PC-3 (cell line): ENCODE results near the gene CYP4V2. TPM values are rescaled to one million over a fixed set of nuclear protein-coding genes. Genes with fewer than 3 reads are reported as not detected.

Experiments
- ATAC-seq: fragments of 200-7000 bp; cut with Tn5 transposase; 2 replicates; pipeline ENCODE4 v1.9.1; 2020; ENCODE audit warnings: mild to moderate bottlenecking, moderate library complexity
- BruUV-seq: library from RNA; stranded (reverse); fragments of 400-500 nt; replicated peaks from 2 replicates; lab custom pipeline; 2021; lab: Mats Ljungman, UMichigan
- CTCF ChIA-PET: fragments of 300-600 bp; sonication (Branson Sonifier 250); formaldehyde crosslinking; loops from one replicate; lab custom pipeline; 2022; ENCODE audit warnings: antibody characterized with exemption; lab: Charles Lee
- POLR2A ChIA-PET: fragments of 300-600 bp; sonication (Branson Sonifier 250); formaldehyde crosslinking; loops from one replicate; lab custom pipeline; 2022; ENCODE audit warnings: antibody characterized with exemption; ENCODE audit not compliant: unreplicated experiment; lab: Charles Lee
- DNase-seq: peaks from one replicate; pipeline ENCODE4 v3.0.0-alpha.2; 2015
- H2AFZ ChIP-seq: fragments of 300-600 bp; sonication (generic); 2 replicates; pipeline ENCODE4 v1.6.0; 2016; ENCODE audit warnings: antibody characterized with exemption, low read length
- H3F3A ChIP-seq: fragments of 300-600 bp; sonication (generic); one replicate; pipeline ENCODE4 v1.6.0; 2017; ENCODE audit warnings: antibody characterized with exemption, low read length, control low read depth, mild to moderate bottlenecking; ENCODE audit not compliant: unreplicated experiment
- H3K27ac ChIP-seq: fragments of 300-600 bp; sonication (generic); 2 replicates; pipeline ENCODE4 v1.5.1; 2016; ENCODE audit warnings: mild to moderate bottlenecking, low read length
- H3K27me3 ChIP-seq: fragments of 300-600 bp; sonication (generic); 2 replicates; pipeline ENCODE4 v1.6.1; 2016; ENCODE audit warnings: low read length, mixed read lengths
- H3K36me3 ChIP-seq: fragments of 300-600 bp; sonication (generic); 2 replicates; pipeline ENCODE4 v1.6.1; 2016; ENCODE audit warnings: low read depth, mixed run types, low read length, mixed read lengths
- H3K4me1 ChIP-seq: fragments of 300-600 bp; sonication (generic); 2 replicates; pipeline ENCODE4 v1.5.1; 2016; ENCODE audit warnings: low read length; ENCODE audit not compliant: insufficient read depth
- H3K4me2 ChIP-seq: fragments of 300-600 bp; sonication (generic); 2 replicates; pipeline ENCODE4 v1.6.0; 2016; ENCODE audit warnings: low read length
- H3K4me3 ChIP-seq: fragments of 300-600 bp; sonication (generic); 2 replicates; pipeline ENCODE4 v1.5.1; 2016; ENCODE audit warnings: mild to moderate bottlenecking, low read length, mixed read lengths
- H3K79me2 ChIP-seq: fragments of 300-600 bp; sonication (generic); 2 replicates; pipeline ENCODE4 v1.6.1; 2017; ENCODE audit warnings: low read length, mixed read lengths
- H3K9ac ChIP-seq: fragments of 300-600 bp; sonication (generic); 2 replicates; pipeline ENCODE4 v1.6.0; 2016; ENCODE audit warnings: mild to moderate bottlenecking, low read length
- H3K9me2 ChIP-seq: fragments of 300-600 bp; sonication (generic); replicated peaks from 2 replicates; pipeline ENCODE4 v1.6.1; 2016; ENCODE audit warnings: mixed run types, low read length, mixed read lengths
- H3K9me3 ChIP-seq: fragments of 300-600 bp; sonication (generic); 2 replicates; pipeline ENCODE4 v1.6.1; 2016; ENCODE audit warnings: low read length, mixed read lengths
- H4K20me1 ChIP-seq: fragments of 300-600 bp; sonication (generic); 2 replicates; pipeline ENCODE4 v1.6.1; 2016; ENCODE audit warnings: low read length, mixed read lengths
- CTCF ChIP-seq: fragments of 300-600 bp; sonication (generic); conservative IDR thresholded peaks from 2 replicates; pipeline ENCODE4 v1.5.1; 2017; ENCODE audit warnings: antibody characterized with exemption, low read depth, mild to moderate bottlenecking, low read length
- EZH2 ChIP-seq: fragments of 300-600 bp; sonication (generic); IDR thresholded peaks from one replicate; pipeline ENCODE4 v1.6.1; 2017; ENCODE audit warnings: antibody characterized with exemption, mild to moderate bottlenecking, low read length; ENCODE audit not compliant: unreplicated experiment
- EZH2phosphoT487 ChIP-seq: fragments of 300-600 bp; sonication (generic); IDR thresholded peaks from 2 replicates; pipeline ENCODE4 v1.6.1; 2018; ENCODE audit warnings: mild to moderate bottlenecking, antibody characterized with exemption, low read length, borderline replicate concordance
- intact Hi-C: fragments of 100-400 bp; cut with micrococcal nuclease; formaldehyde crosslinking; loops from 2 replicates; pipeline ENCODE4 v1.9.0; 2023
- total RNA-seq: library from RNA; depleted of rRNA; stranded (reverse); fragments of >200 nt; gene quantifications from 2 replicates; pipeline ENCODE4 v1.2.3, GENCODE V29; 2014

Gene CYP4V2
- total RNA-seq, 1 experiment from 2014 or later, result 0.69 TPM

GRCh38 chr4:186158966-186159365 is 32.4 kb upstream of the CYP4V2 start:
- Histone ChIP-seq H3K79me2 (no peaks in the 10 kb centered on the region), H3F3A (no peaks in the 10 kb centered on the region), H3K4me2 (no peak overlapping the region), H4K20me1 (no peaks in the 10 kb centered on the region), H2AFZ (no peak overlapping the region), H3K36me3 (no peaks in the 10 kb centered on the region), H3K9me3 (no peaks in the 10 kb centered on the region), H3K4me1 (no peaks in the 10 kb centered on the region), H3K9me2 (no peaks in the 10 kb centered on the region), H3K27ac (no peak overlapping the region), H3K4me3 (no peak overlapping the region), H3K9ac (no peak overlapping the region), H3K27me3 (peaks cover 7% of the 10 kb centered on the region; the same call in 1 of the 2 replicates)
- no TSS peak for BruUV-seq
- ChIA-PET CTCF (no interaction called here), POLR2A (no interaction called here)
- TF ChIP-seq EZH2phosphoT487, result no peak
- no peak for TF ChIP-seq CTCF
- TF ChIP-seq EZH2, result no peak
- ATAC-seq (no peak), DNase-seq (no peak)
- intact Hi-C loops, result no loop called here

DNA sequence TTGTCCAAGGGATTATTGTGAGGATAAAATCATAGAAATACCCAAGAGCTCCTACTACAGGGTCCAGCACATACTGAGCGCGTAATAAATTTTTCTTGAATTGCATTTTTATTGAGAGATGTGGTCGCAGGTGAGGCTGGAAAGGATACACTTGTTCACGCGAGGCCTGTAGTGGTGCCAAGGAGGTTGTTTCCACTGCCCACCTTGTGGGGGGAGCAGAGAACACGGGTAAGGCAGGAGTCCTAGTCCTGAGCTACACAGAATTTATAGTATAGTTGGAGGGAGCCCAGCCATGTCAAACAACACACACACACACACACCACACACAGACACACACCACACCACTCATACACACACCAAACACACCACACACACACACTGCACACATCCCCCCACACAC is 31.8 kb upstream of the CYP4V2 start:
- no peaks in the 10 kb centered on the region for H4K20me1 ChIP-seq
- BruUV-seq, result no TSS peak
- no peak overlapping the region for H3K4me3 ChIP-seq
- no peak overlapping the region for H2AFZ ChIP-seq
- no peaks in the 10 kb centered on the region for H3K9me3 ChIP-seq
- no peaks in the 10 kb centered on the region for H3K9me2 ChIP-seq
- H3K4me2 ChIP-seq, result no peak overlapping the region
- no peak overlapping the region for H3K9ac ChIP-seq
- H3K36me3 ChIP-seq, result no peaks in the 10 kb centered on the region
- DNase-seq (no peak), ATAC-seq (no peak)
- H3K4me1 ChIP-seq, result no peaks in the 10 kb centered on the region
- H3K27me3 ChIP-seq, result peaks cover 7% of the 10 kb centered on the region; the same call in 1 of the 2 replicates
- TF ChIP-seq EZH2phosphoT487 (no peak), EZH2 (no peak), CTCF (no peak)
- H3K27ac ChIP-seq, result no peak overlapping the region
- intact Hi-C loops, result no loop called here
- H3F3A ChIP-seq, result no peaks in the 10 kb centered on the region
- ChIA-PET CTCF (no interaction called here), POLR2A (no interaction called here)
- H3K79me2 ChIP-seq, result no peaks in the 10 kb centered on the region

- BruUV-seq, result no TSS peak
- no peaks in the 10 kb centered on the region for H3K9me3 ChIP-seq
- no peaks in the 10 kb centered on the region for H3K4me1 ChIP-seq
- no peak overlapping the region for H3K9ac ChIP-seq
- no peaks in the 10 kb centered on the region for H3K9me2 ChIP-seq
- ChIA-PET CTCF (no interaction called here), POLR2A (no interaction called here)
- H3K4me3 ChIP-seq, result no peak overlapping the region
- H3K36me3 ChIP-seq, result no peaks in the 10 kb centered on the region
- H3K27me3 ChIP-seq, result peaks cover 16% of the 10 kb centered on the region
- H3K79me2 ChIP-seq, result no peaks in the 10 kb centered on the region
- no peak for ATAC-seq
- H3K4me2 ChIP-seq, result no peak overlapping the region
- H3F3A ChIP-seq, result no peaks in the 10 kb centered on the region
- no peak for DNase-seq
- no peak for TF ChIP-seq CTCF
- no peak for TF ChIP-seq EZH2phosphoT487
- no peak for TF ChIP-seq EZH2
- no peak overlapping the region for H3K27ac ChIP-seq
- H4K20me1 ChIP-seq, result no peaks in the 10 kb centered on the region
- intact Hi-C loops, result no loop called here
- no peak overlapping the region for H2AFZ ChIP-seq
Observed at GRCh38 chr4:186161138-186161537, 30.2 kb upstream of the CYP4V2 start.
